AG10803 (cell line): Measurements from ENCODE around the gene CENPC.
"Not testable (repeated sequence)": the region's sequence is repeated elsewhere in the genome, so short reads cannot be mapped to it uniquely, and the experiment has no call there.

ENCODE experiments used
- DNase-seq: peaks from one replicate; pipeline ENCODE4 v3.0.0; 2010; ENCODE audit warnings: low read depth
- H3K4me3 ChIP-seq: 2 replicates; pipeline ENCODE4 v1.5.1; 2011; ENCODE audit warnings: mild to moderate bottlenecking, low read length, control low read depth
- CTCF ChIP-seq: conservative IDR thresholded peaks from 2 replicates; pipeline ENCODE4 v1.5.1; 2011; ENCODE audit warnings: mild to moderate bottlenecking, low read length, control low read depth, inconsistent platforms

Gene CENPC

GRCh38 chr4:67535280-67535840 is 9.9 kb downstream of the CENPC start:
- no peak overlapping the region for H3K4me3 ChIP-seq
- TF ChIP-seq CTCF = no peak
- no peak for DNase-seq

- no peak for TF ChIP-seq CTCF
- no peak overlapping the region for H3K4me3 ChIP-seq
Measured at GRCh38 chr4:67533112-67533511, 12.2 kb downstream of the CENPC start.

GRCh38 chr4:67532397-67532796 is 12.9 kb downstream of the CENPC start:
- DNase-seq, H3K4me3 ChIP-seq: not testable (repeated sequence)

More at GRCh38 chr4:67533112-67533511, 12.2 kb downstream of the CENPC start:
- no peak for DNase-seq

GRCh38 chr4:67531379-67531962 is 13.8 kb downstream of the CENPC start:
- H3K4me3 ChIP-seq = no peak overlapping the region
- no peak for DNase-seq
- TF ChIP-seq CTCF = no peak

- DNase-seq, H3K4me3 ChIP-seq: not testable (repeated sequence)
Measured at GRCh38 chr4:67524140-67524539, 21.2 kb downstream of the CENPC start.

GRCh38 chr4:67522851-67523671 is 22.2 kb downstream of the CENPC start:
- TF ChIP-seq CTCF = no peak
- no peak for DNase-seq
- no peak overlapping the region for H3K4me3 ChIP-seq

- DNase-seq = no peak
- H3K4me3 ChIP-seq = no peak overlapping the region
- TF ChIP-seq CTCF = no peak
Measured at GRCh38 chr4:67522230-67522629, 23.1 kb downstream of the CENPC start.

GRCh38 chr4:67521506-67521905 is 23.8 kb downstream of the CENPC start:
- no peak overlapping the region for H3K4me3 ChIP-seq
- TF ChIP-seq CTCF = no peak
- DNase-seq = no peak
